ENCODE measurements around the gene MYO3B. TPM values are rescaled to one million over a fixed set of nuclear protein-coding genes. Genes with fewer than 3 reads are reported as not detected.

Gene MYO3B
- polyA plus RNA-seq, 2 of the 4 experiments (the other 2 are of a cell fraction) = 0.01 TPM; not detected in 1

DNA sequence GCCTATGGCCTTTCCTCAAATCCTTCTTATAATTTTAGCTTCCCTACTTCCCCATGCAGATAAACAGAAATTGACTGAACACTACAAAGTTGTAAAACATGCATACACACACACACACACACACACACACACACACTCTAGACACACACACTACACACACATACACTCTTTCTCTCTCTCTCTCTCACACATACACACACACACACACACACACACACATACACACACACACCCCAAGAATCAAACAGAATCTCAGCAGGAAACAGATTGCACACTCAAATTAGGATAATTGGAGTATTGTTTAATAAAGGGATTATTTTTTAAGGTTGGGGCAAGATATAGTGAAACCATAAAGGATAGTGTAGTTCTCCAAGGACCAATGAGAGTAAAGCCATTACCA lies 385.0 kb downstream of the MYO3B start:
- H3K4me3 ChIP-seq = no peak overlapping the region
- FAIRE-seq (no peak), DNase-seq (ENCODE audit: low read depth in 1 of 2, low spot score in 1 of 2) (no peak), ATAC-seq (no peak)
- H3K9me3 ChIP-seq = no peaks in the 10 kb centered on the region
- TF ChIP-seq, protein P1, sequence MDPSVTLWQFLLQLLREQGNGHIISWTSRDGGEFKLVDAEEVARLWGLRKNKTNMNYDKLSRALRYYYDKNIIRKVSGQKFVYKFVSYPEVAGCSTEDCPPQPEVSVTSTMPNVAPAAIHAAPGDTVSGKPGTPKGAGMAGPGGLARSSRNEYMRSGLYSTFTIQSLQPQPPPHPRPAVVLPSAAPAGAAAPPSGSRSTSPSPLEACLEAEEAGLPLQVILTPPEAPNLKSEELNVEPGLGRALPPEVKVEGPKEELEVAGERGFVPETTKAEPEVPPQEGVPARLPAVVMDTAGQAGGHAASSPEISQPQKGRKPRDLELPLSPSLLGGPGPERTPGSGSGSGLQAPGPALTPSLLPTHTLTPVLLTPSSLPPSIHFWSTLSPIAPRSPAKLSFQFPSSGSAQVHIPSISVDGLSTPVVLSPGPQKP (IDR thresholded peaks at IDR 0.05; ENCODE audit: low read depth, low read length) = no peak
- no peak for TF ChIP-seq RCOR1 (IDR thresholded peaks at IDR 0.05; ENCODE audit: low read depth, low read length)
- TF ChIP-seq, protein P2, sequence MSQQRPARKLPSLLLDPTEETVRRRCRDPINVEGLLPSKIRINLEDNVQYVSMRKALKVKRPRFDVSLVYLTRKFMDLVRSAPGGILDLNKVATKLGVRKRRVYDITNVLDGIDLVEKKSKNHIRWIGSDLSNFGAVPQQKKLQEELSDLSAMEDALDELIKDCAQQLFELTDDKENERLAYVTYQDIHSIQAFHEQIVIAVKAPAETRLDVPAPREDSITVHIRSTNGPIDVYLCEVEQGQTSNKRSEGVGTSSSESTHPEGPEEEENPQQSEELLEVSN (IDR thresholded peaks at IDR 0.05; ENCODE audit: borderline replicate concordance, low read depth) = no peak
- TF ChIP-seq JUNB (IDR thresholded peaks at IDR 0.05) = no peak
- no peak for TF ChIP-seq NPAS2 (CRISPR knock-in tag; IDR thresholded peaks at IDR 0.05; ENCODE audit: borderline replicate concordance)
- H3K4me1 ChIP-seq = no peaks in the 10 kb centered on the region
- no peak overlapping the region for H3K27ac ChIP-seq
- no peak overlapping the region for H3K4me2 ChIP-seq
- ChIA-PET POLR2A (no interaction called here), CTCF (no interaction called here)

DNA sequence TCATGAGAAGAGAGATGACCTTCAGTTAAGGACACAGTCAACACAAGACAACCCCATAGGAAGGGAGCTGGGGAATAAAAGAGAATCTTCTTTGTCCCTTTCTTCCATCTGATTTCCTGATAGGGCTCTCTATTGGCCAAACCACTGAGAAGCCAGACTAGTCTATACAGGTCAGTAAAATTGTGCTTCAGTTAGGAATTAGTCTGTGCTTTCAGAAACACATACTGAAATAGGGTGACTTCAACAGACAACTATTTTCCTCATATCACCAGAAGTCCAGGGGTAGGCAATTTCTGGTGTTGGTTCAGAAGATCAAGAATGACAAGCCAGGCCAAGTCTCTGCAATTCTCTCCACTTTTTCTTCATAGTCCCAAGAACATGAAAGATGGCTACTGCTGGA lies 385.5 kb downstream of the MYO3B start:
- ATAC-seq = no peak
- DNase-seq (ENCODE audit: low read depth in 1 of 2, low spot score in 1 of 2) = no peak
- Histone ChIP-seq H3K4me3 (no peak overlapping the region), H3K4me2 (no peak overlapping the region), H3K27ac (no peak overlapping the region), H3K4me1 (no peaks in the 10 kb centered on the region), H3K9me3 (no peaks in the 10 kb centered on the region)
- no peak for FAIRE-seq
- ChIA-PET POLR2A (no interaction called here), CTCF (no interaction called here)
- TF ChIP-seq ZC3H11A (IDR thresholded peaks at IDR 0.05) (no peak), FOSL2 (IDR thresholded peaks at IDR 0.05) (no peak), FOSL2 (CRISPR knock-in tag; IDR thresholded peaks at IDR 0.05) (no peak), NFE2L2 (conservative IDR thresholded peaks at IDR 0.05; ENCODE audit: low read length) (no peak), CBX8 (IDR thresholded peaks at IDR 0.05) (no peak), CHD4 (IDR thresholded peaks at IDR 0.05; ENCODE audit: borderline replicate concordance) (no peak), FOSB (CRISPR knock-in tag; IDR thresholded peaks at IDR 0.05) (no peak), POLR2A (IDR thresholded peaks at IDR 0.05; ENCODE audit: low read length) (no peak), JUN (IDR thresholded peaks at IDR 0.05) (no peak)
- TF ChIP-seq, protein P3, sequence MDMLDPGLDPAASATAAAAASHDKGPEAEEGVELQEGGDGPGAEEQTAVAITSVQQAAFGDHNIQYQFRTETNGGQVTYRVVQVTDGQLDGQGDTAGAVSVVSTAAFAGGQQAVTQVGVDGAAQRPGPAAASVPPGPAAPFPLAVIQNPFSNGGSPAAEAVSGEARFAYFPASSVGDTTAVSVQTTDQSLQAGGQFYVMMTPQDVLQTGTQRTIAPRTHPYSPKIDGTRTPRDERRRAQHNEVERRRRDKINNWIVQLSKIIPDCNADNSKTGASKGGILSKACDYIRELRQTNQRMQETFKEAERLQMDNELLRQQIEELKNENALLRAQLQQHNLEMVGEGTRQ (IDR thresholded peaks at IDR 0.05) = no peak

DNA sequence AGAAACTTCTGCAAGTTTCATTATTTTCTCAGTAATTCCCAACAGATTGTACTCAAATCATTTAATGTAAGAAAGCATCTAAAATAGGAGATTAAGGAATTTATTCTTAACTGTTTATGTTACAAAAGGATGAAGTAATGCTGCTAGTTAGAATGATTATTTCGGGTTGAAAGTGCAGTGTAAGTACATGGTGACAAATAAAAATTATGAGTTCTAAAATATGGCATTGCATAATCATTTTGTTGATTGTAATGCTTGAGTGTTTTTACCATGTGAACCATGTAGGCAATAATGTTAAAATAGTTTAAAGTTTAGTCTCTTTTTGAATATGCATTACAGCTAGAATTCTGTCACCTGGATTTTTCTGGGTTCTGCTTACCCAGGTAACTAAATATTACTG lies 388.2 kb downstream of the MYO3B start:
- Histone ChIP-seq H3K4me1 (no peaks in the 10 kb centered on the region), H3K4me2 (no peak overlapping the region), H3K4me3 (no peak overlapping the region), H3K9me3 (no peaks in the 10 kb centered on the region), H3K27ac (no peak overlapping the region)
- POLR2A ChIA-PET = no interaction called here
- CTCF ChIA-PET = no interaction called here
- FAIRE-seq (no peak), DNase-seq (ENCODE audit: low read depth in 1 of 2, low spot score in 1 of 2) (no peak), ATAC-seq (no peak)
- 0% methylated on average over 1 of the region's 1 CpG for WGBS (ENCODE audit: missing lambda C conversion rate)
- TF ChIP-seq, protein P3 (IDR thresholded peaks at IDR 0.05) = no peak
- TF ChIP-seq FOSL2 (IDR thresholded peaks at IDR 0.05) (no peak), FOSL2 (CRISPR knock-in tag; IDR thresholded peaks at IDR 0.05) (no peak), CHD4 (IDR thresholded peaks at IDR 0.05; ENCODE audit: borderline replicate concordance) (no peak), POLR2AphosphoS2 (conservative IDR thresholded peaks at IDR 0.05; ENCODE audit: low read length) (no peak), ZNF302 (CRISPR knock-in tag; IDR thresholded peaks at IDR 0.05) (no peak), MAZ (IDR thresholded peaks at IDR 0.05; ENCODE audit: borderline replicate concordance, low read depth, low read length) (no peak), BHLHE40 (IDR thresholded peaks at IDR 0.05; ENCODE audit: low read depth, low read length) (no peak), JUNB (IDR thresholded peaks at IDR 0.05) (no peak), RNF2 (IDR thresholded peaks at IDR 0.05; ENCODE audit: borderline replicate concordance, low read depth) (no peak), CHD2 (IDR thresholded peaks at IDR 0.05; ENCODE audit: low read length, partially characterized antibody) (no peak), HDAC2 (IDR thresholded peaks at IDR 0.05) (no peak), RAD21 (conservative IDR thresholded peaks at IDR 0.05 in 1 of 2, IDR thresholded peaks at IDR 0.05 in 1 of 2) (no peak)
- TF ChIP-seq, protein P4, sequence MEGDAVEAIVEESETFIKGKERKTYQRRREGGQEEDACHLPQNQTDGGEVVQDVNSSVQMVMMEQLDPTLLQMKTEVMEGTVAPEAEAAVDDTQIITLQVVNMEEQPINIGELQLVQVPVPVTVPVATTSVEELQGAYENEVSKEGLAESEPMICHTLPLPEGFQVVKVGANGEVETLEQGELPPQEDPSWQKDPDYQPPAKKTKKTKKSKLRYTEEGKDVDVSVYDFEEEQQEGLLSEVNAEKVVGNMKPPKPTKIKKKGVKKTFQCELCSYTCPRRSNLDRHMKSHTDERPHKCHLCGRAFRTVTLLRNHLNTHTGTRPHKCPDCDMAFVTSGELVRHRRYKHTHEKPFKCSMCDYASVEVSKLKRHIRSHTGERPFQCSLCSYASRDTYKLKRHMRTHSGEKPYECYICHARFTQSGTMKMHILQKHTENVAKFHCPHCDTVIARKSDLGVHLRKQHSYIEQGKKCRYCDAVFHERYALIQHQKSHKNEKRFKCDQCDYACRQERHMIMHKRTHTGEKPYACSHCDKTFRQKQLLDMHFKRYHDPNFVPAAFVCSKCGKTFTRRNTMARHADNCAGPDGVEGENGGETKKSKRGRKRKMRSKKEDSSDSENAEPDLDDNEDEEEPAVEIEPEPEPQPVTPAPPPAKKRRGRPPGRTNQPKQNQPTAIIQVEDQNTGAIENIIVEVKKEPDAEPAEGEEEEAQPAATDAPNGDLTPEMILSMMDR (IDR thresholded peaks at IDR 0.05) = no peak
- TF ChIP-seq, protein P5, sequence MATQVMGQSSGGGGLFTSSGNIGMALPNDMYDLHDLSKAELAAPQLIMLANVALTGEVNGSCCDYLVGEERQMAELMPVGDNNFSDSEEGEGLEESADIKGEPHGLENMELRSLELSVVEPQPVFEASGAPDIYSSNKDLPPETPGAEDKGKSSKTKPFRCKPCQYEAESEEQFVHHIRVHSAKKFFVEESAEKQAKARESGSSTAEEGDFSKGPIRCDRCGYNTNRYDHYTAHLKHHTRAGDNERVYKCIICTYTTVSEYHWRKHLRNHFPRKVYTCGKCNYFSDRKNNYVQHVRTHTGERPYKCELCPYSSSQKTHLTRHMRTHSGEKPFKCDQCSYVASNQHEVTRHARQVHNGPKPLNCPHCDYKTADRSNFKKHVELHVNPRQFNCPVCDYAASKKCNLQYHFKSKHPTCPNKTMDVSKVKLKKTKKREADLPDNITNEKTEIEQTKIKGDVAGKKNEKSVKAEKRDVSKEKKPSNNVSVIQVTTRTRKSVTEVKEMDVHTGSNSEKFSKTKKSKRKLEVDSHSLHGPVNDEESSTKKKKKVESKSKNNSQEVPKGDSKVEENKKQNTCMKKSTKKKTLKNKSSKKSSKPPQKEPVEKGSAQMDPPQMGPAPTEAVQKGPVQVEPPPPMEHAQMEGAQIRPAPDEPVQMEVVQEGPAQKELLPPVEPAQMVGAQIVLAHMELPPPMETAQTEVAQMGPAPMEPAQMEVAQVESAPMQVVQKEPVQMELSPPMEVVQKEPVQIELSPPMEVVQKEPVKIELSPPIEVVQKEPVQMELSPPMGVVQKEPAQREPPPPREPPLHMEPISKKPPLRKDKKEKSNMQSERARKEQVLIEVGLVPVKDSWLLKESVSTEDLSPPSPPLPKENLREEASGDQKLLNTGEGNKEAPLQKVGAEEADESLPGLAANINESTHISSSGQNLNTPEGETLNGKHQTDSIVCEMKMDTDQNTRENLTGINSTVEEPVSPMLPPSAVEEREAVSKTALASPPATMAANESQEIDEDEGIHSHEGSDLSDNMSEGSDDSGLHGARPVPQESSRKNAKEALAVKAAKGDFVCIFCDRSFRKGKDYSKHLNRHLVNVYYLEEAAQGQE (IDR thresholded peaks at IDR 0.05) = no peak
- TF ChIP-seq, protein P6, sequence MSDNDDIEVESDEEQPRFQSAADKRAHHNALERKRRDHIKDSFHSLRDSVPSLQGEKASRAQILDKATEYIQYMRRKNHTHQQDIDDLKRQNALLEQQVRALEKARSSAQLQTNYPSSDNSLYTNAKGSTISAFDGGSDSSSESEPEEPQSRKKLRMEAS (IDR thresholded peaks at IDR 0.05) = no peak
